KBM-7 (cell line): ENCODE measurements around the gene ANKRD11.
"Not testable (repeated sequence)": the region's sequence is repeated elsewhere in the genome, so short reads cannot be mapped to it uniquely, and the experiment has no call there.

Experiments used
- DNase-seq: peaks from one replicate; pipeline ENCODE4 v3.0.0-alpha.2; 2015
- in situ Hi-C: fragments of 300-500 bp; cut with MboI; formaldehyde crosslinking; loops from 2 replicates; pipeline ENCODE4 v1.14.3; 2020; ENCODE audit warnings: low sequenced_read_pairs, low pct_unique_long_range_greater_than_20kb, mixed read lengths

The ANKRD11 gene

GRCh38 chr16:89396156-89396555 lies 94.2 kb downstream of the ANKRD11 start:
- in situ Hi-C loops = no loop called here
- no peak for DNase-seq

GRCh38 chr16:89395150-89396142 lies 94.9 kb downstream of the ANKRD11 start:
- in situ Hi-C loops = no loop called here
- DNase-seq = no peak

DNA sequence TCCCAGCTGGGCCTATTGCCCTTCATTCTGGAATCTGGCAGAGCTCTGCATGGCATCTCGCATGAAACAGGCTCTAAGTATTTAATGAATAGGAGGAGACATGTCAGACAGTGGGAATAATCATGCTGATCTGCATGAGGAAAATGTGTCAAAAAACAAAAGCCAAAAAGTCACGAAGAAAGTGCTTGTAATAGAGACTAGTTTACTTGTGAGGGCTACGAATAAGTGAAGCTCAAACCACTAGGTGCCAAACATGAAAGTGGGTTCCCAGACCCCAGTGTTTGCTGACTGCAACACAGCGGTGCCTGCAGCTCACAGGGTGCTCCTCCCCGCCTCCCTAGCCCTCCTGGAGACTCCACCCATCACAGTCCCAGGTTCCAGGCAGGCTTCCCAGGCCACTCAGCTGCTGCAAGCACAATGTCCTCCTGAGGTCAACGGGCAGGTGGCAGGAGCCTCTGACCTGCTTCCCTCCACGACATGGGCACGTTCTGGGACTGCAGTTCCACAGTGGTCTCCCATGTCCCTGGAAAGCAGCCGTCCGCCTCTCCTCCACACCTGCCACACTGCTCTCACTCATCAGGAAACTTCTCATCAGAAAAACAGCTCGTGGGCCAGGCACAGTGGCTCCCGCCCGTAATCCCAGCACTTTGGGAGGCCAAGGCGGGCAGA lies 96.5 kb downstream of the ANKRD11 start:
- no peak for DNase-seq
- in situ Hi-C loops = no loop called here

- no peak for DNase-seq
- in situ Hi-C loops = no loop called here
Observed at GRCh38 chr16:89392881-89393737, 97.3 kb downstream of the ANKRD11 start.

DNA sequence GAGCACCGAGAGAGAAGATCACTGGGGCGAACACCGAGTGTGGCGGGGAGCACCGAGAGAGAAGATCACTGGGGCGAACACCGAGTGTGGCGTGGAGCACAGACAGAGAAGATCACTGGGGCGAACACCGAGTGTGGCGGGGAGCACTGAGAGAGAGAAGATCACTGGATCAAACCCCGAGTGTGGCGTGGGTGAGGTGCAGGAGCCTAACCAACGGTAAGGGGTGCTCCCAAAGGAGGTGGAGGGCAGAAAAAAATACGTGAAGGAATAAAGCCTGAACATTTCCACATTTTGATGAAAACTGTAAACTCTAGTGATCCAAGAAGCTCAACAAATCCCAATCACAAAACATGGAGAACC lies 100.2 kb downstream of the ANKRD11 start:
- in situ Hi-C loops, DNase-seq: not testable (repeated sequence)

DNA sequence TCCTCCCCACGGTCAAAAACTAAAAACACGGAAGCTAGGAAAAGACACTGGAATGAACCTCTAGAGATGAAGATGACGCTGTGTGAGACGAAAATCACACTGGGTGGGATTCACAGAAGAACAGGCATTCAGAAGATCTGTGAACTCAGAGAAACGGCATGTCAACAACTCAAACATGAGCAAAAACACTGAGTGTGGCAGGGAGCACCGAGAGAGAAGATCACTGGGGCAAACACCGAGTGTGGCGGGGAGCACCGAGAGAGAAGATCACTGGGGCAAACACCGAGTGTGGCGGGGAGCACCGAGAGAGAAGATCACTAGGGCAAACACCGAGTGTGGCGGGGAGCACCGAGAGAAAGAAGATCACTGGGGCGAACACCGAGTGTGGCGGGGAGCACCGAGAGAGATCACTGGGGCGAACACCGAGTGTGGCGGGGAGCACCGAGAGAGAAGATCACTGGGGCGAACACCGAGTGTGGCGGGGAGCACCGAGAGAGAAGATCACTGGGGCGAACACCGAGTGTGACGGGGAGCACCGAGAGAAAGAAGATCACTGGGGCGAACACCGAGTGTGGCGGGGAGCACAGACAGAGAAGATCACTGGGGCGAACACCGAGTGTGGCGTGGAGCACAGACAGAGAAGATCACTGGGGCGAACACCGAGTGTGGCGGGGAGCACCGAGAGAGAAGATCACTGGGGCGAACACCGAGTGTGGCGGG lies 100.7 kb downstream of the ANKRD11 start:
- DNase-seq, in situ Hi-C loops: not testable (repeated sequence)

DNA sequence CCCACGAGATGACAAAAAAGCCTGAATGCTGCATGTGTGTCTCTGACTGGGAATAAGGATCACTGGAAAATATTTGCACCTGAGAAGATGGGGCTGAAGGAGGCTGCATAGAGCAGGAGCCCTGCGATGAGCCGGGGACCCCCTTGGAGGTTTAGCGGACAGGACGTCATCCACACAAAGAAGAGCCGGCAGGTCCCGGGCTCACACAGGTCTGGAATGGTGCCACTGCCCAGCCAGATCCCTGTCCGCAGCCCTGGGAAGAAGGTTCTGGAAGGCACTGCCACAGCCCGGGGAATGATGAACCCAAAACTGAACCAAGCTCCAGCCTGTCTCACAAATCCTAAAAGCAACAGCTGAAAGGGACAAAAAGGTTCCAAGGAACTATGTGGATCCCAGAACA lies 101.8 kb downstream of the ANKRD11 start:
- in situ Hi-C loops = no loop called here
- DNase-seq = no peak

GRCh38 chr16:89386306-89387185 lies 103.8 kb downstream of the ANKRD11 start:
- in situ Hi-C loops = no loop called here
- no peak for DNase-seq

DNA sequence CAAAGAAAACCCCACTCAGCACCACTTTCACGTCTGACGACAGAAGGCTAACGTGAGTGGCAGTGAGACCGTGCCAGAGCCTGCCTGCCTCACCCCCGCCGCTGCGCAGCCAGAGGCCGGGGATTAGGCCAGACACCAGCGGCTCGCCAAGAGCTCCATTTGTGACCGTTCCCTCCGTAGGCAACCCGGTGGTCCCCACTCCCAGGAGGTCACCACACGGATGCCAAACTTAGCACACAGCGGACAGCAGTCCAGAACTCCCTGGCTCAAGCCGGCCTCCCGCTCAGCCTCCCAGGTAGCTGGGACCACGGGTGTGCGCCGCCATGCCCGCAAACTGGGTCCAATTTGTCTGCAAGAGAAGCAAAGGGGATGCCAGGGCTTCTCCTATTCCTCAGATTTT lies 104.6 kb downstream of the ANKRD11 start:
- in situ Hi-C loops = no loop called here
- no peak for DNase-seq

DNA sequence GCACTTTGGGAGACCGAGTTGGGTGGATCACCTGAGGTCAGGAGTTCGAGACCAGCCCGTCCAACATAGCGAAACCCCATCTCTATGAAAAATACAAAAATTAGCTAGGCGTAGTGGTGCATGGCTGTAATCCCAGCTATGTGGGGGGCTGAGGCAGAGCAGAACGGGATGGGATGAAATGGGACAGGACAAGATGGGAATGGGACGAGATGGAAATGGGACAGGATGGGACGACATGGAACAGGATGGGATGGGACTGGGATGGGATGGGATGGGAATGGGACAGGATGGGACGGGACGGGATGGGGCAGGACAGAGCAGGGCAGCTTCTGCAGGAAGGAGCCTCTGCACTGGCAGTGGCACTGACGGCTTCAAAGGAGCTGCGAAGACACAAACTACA lies 106.1 kb downstream of the ANKRD11 start:
- no peak for DNase-seq
- in situ Hi-C loops = no loop called here

- peak; percentile 40 for DNase-seq
- in situ Hi-C loops = no loop called here
Observed at GRCh38 chr16:89383095-89384003, 107.0 kb downstream of the ANKRD11 start.

- DNase-seq, in situ Hi-C loops: not testable (repeated sequence)
Observed at GRCh38 chr16:89382555-89382954, 107.8 kb downstream of the ANKRD11 start.

- no peak for DNase-seq
- in situ Hi-C loops = no loop called here
Observed at GRCh38 chr16:89381788-89382187, 108.6 kb downstream of the ANKRD11 start.

- no peak for DNase-seq
- in situ Hi-C loops = no loop called here
Observed at GRCh38 chr16:89380681-89381080, 109.7 kb downstream of the ANKRD11 start.

- in situ Hi-C loops = no loop called here
- no peak for DNase-seq
Observed at GRCh38 chr16:89378947-89379771, 111.2 kb downstream of the ANKRD11 start.

DNA sequence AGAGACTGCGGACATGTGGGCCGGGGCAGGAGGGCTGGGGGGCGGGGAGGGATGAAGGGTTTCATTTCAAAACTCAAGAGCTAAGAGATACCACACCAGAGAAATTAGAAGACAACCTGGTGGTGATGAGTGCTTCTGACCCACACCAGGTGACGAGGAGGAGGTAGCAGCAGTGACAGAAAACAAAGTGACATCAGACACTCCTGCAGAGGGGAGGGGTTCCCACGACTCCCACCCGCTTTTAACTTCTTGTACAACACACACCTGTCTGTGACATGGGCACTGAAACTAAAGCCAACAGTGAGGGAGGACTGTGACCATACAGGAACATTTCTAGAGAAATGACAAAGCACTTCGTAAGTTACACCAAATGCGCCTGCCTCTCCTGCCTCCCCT lies 112.9 kb downstream of the ANKRD11 start:
- DNase-seq = no peak
- in situ Hi-C loops = no loop called here
